ENCODE results near the gene ACBD5.
A peak's percentile ranks its signal among the peaks of the same experiment; 100 is the strongest.
"Not testable (repeated sequence)": the region's sequence is repeated elsewhere in the genome, so short reads cannot be mapped to it uniquely, and the experiment has no call there.

ACBD5 gene

GRCh38 chr10:27237531-27237930 is 3.1 kb downstream of the ACBD5 start:
- not testable (repeated sequence) for DNase-seq

GRCh38 chr10:27236589-27237128 is 3.9 kb downstream of the ACBD5 start:
- not testable (repeated sequence) for DNase-seq

DNA sequence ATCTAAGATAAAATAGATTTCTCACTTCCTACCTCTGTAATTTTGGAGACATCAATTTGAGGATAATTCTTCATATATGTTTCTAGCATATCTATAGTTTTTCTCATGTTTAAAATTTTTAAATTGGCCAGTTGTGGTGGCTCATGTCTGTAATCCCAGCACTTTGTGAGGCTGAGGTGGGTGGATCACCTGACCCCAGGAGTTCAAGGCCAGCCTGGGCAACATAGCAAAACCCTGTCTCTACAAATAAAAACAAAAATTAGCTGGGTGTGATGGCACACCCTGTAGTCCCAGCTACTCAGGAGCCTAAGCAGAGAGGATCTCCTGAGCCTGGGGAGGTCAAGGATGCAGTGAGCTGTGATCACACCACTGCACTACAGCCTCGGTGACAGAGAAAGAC is 4.9 kb downstream of the ACBD5 start:
- DNase-seq: no peak

DNA sequence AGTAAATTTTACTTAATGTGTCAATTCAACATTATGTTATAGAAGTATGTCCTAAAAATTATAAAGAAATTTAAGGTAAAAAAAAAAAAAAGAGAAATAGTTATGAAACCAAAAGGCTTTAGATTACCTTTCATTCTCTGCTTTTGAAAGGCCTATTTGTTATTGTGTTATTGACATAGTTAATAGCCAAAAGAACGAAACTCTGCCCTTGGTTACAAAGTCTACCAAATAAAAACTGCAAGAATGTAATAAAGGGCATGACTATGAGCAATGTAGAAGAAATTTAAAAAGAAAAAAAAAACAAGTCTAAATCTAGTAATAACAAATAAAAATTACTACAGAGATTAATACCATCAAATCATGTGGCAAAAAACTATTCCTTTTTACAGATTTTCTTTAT is 10.6 kb downstream of the ACBD5 start:
- no peak for DNase-seq

DNA sequence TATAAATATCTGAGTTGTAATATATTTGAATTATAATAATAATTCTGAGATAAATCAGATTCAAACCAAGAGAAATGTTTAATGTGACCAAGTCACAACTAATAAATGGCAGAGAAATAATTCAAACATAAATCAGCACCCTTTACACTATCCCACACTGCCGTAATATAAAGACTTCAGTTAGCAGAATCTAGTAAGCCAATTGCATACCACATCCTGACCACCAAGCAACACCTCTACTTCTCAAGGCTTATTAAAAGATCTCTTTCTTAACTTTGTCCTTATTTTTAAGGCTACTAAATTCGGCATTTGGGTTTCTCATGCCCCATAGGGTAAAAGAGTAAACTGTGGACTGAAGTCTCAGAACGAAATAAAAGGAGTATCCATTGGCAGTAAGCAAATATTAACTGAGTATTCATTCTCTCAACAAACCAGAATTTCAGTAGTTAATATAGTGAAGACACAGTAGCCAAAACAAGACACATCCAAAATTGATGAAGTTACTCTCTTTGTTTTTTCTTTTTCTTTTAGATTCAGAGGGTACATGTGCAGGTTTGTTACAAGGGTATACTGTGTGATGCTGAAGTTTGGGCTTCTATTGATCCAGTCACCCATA is 14.8 kb downstream of the ACBD5 start:
- no peak for DNase-seq

- no peak for DNase-seq
Measured at GRCh38 chr10:27225011-27225590, 15.5 kb downstream of the ACBD5 start.

DNA sequence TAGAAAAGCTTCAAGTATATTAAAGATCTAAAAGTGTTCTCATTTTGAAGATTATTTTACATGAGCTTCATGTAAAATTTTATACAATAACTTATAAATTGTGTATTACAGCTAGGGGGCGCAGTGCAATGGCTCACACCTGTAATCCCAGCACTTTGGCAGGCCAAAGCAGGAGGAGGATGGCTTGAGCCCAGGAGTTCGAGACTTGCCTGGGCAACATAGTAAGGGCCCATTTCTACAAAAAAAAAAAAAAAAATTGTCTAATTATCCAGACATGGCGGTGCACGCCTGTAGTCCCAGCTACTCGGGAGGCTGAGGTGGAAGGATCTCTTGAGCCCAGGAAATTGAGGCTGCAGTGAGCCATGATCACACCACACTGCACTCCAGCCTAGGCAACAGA is 16.6 kb downstream of the ACBD5 start:
- DNase-seq: no peak

GRCh38 chr10:27207350-27207749 is 33.2 kb downstream of the ACBD5 start:
- no peak for DNase-seq

- no peak for DNase-seq
Measured at GRCh38 chr10:27203806-27204205, 36.8 kb downstream of the ACBD5 start.

DNA sequence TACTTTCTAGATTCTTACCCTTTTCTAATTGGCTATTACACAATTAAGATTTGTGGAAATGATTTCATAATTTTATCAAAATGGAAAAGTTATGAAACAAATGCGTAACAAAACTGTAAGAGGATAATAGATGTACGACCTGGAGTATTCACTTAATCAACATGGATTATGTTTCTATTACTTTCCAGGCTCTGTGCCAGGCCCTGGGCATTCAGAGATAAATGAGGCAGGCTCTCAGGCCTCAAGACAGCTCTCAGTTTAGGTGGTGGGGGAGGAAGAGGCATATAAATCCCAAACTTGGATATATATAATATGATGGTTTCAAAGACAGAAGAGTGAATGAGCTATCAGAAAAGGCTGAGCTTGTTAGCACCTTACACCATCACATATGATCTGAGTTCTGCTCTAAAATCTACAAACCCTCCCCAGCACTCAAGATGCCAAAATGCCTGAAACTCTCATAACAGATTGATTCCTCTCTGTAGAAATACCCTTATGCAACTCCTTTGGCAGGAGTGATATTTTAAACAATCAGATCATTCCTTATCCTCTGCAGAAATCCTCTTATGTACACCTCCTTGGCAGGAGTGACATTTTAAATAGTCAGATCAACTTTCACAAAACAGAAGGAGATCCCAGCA is 42.5 kb downstream of the ACBD5 start:
- DNase-seq: no peak

DNA sequence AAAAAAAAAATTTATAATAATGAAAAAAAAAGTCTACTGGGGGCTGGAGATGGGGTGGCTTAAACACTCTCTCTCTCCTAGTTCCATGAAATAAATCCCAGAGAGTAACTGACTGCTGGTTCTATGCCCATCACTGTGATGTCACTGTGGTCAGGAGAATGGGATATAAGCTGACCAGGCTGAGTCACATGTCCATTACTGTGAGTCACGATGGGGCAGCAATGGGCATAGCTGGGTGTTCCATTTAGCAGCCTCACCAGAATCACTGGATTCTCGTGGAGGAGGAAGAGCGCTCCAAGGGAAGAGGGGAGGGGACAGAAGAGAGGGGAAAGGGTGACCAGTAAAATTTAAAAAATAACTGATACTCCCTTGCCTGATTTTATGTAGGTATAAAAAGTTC is 48.3 kb downstream of the ACBD5 start:
- no peak for DNase-seq

DNA sequence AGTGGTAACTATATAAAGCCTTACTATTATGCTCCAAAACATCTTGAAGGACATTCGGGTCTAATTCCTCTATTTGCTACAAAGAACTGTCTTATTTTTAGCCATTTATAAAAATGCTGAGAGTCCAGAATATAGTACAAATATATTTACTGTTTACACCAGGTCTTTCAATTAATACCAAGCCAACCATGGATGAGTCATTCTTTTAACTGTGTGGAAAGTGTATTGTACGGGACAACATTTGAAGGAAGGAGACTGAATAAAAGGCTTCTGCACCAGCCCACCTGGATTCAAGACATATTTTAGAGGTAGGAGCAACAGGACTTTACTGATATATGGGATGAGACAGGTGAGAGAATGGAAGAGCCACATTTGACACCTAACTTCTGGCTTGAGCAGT is 50.1 kb downstream of the ACBD5 start:
- no peak for DNase-seq

DNA sequence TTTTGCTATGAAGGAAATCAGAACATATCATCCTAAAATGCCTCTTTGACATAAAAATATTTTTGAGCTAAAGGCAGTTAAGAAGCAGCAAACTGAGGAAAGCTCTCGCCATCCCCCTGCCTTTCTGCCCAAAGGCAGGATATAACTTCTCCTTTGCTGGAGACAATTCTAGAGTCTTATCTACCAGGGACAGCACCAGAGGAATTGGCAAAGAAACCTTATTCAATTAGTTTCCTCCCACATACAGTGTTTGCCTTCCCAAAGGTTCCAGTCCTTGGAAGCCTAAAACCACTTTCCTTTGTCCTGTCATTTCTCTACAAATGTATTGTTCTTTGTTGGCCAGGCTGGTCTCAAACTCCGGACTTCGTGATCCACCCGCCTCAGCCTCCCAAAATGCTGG is 51.7 kb downstream of the ACBD5 start:
- DNase-seq: no peak

DNA sequence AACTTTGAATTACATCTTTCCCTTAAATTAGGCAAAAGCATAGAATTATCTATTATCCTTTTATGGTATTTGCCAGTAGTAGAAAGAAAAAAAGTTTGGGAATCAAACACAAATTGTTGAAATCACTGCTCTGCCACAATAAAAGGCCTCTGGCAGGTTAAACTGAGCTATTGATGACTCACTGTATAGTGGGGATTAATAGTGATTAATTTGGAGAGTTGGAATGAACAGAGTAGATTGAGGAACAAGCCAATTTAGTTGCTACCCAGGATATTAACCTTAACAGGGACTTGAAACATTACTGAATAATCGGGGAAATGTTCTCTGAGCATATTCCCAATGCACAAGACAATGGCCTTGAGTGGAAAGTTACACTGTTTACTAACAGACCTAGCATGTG is 52.3 kb downstream of the ACBD5 start:
- DNase-seq: no peak

DNA sequence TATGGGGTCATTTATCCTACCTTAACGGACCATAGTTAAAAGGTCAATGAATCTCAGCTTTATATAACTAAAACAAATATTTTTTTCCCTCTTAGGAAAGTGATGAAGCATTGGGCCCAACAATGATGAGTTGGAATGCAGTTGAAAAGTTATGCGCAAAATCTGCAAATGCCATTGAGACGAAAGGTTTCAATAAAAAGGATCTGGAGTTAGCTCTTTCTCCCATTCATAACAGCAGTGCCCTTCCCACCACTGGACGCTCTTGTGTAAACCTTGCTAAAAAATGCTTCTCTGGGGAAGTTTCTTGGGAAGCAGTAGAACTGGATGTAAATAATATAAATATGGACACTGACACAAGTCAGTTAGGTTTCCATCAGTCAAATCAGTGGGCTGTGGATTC is 70.7 kb downstream of the ACBD5 start:
- DNase-seq: no peak

DNA sequence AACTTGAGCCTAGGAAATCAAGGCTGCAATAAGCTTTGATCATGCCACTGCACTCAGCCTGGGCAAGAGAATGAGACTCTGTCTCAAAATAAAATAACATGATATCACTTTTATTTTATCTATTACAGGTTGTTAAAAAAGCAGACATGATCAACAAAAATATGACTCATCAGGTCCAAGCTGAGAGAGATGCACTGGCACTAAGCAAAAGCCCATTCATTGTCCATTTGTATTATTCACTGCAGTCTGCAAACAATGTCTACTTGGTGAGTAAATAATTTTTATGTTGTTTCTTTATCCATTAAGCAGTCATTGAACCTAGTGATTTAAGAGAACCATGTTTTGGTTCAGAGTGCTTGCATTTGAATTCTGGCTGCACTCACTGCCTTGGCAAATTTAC is 82.2 kb downstream of the ACBD5 start:
- no peak for DNase-seq

- DNase-seq: no peak
Measured at GRCh38 chr10:27157150-27157549, 83.4 kb downstream of the ACBD5 start.

DNA sequence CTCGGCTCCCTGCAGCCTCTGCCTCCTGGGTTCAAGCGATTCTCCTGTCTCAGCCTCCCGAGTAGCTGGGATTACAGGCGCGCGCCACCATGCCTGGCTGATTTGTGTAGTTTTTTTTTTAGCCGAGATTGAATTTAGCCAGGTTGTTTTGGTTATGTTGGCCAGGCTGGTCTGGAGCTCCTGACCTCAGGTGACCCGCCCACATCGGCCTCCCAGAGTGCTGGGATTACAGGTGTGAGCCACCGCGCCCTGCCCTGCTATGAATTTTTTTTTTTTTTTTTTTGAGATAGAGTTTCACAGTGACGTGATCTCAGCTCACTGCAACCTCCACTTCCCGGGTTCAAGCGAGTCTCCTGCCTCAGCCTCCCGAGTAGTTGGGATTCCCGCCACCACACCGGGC is 84.0 kb downstream of the ACBD5 start:
- not testable (repeated sequence) for DNase-seq

DNA sequence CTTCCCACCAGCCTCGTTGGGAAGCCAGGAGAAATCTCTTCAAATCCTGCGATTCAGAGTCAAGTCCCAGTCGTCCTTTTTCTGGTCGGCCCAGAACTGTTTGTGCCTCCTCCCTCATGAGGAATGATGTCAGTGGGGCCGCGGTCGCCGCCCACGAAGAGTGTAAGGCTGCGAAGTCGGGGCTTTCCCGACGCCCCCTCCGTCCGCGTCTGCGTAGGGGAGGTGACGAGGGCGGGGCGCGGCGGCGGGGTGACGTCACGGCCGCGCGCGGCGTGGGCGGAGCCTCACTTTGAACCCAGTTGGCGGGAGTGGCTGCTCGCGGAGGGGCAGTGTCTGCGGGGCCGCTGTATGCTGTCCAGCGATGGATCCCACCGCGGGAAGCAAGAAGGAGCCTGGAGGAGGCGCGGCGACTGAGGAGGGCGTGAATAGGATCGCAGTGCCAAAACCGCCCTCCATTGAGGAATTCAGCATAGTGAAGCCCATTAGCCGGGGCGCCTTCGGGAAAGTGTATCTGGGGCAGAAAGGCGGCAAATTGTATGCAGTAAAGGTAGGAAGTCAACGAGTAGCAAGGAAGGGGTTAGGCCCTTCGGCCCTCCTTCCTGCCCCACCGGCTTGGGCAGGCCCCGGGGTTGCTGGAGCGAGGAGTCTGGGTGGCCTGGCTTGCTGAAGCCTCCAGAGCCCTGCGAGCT is 85.4 kb downstream of the ACBD5 start, which contains the start of gene MASTL:
MASTL (plus strand) TSS at position 287 of the 689 bp plus-strand sequence; CDS start at position 362, 75 bp downstream.
- DNase-seq: peak; percentile 48

GRCh38 chr10:27153845-27154193 is 86.8 kb downstream of the ACBD5 start:
- no peak for DNase-seq

- no peak for DNase-seq
Measured at GRCh38 chr10:27153329-27153728, 87.3 kb downstream of the ACBD5 start.

DNA sequence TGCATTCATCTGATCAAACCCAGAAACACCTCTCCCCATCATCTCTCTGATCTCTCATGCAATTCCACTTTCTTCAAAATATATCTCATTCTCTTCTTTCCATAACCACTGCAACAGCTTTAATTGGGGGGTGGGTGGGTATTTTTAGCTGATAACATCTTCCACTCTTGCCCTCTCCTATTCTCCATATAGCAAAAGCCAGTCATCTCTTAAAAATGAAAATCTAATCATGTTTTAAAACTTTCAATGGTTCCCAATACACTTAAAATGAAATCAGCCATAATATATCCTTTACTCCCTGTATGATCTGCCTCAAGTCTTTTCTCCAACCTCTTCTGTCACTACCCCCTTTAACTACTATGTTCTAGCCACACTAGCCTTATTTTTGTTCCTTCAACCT is 87.9 kb downstream of the ACBD5 start:
- no peak for DNase-seq

- no peak for DNase-seq
Measured at GRCh38 chr10:27150261-27150660, 90.3 kb downstream of the ACBD5 start.

DNA sequence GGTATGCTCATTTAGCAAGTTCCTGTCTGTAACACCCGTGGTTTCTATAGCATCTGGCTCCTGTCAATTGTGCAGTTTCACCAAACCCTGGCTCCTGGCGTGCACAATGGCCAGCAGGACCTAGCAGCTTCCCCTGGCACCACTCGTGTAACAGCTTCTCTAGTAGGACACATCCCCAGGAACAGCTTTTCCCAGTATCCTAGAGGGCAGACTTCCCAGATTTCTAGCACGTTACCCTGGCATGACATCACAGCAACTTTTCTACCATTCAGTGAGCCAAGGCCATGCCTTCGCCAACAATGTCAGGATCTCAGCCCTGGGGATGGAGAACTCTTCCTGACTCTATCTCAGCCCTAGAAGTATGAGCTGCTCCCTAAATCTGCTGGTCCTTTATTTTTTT is 92.9 kb downstream of the ACBD5 start:
- DNase-seq: no peak

Measured in NCI-H1436 treated with DMSO at 0.1 percent for 48 hours (cell line).